ENCODE data around the gene SPIRE1.

Gene SPIRE1

DNA sequence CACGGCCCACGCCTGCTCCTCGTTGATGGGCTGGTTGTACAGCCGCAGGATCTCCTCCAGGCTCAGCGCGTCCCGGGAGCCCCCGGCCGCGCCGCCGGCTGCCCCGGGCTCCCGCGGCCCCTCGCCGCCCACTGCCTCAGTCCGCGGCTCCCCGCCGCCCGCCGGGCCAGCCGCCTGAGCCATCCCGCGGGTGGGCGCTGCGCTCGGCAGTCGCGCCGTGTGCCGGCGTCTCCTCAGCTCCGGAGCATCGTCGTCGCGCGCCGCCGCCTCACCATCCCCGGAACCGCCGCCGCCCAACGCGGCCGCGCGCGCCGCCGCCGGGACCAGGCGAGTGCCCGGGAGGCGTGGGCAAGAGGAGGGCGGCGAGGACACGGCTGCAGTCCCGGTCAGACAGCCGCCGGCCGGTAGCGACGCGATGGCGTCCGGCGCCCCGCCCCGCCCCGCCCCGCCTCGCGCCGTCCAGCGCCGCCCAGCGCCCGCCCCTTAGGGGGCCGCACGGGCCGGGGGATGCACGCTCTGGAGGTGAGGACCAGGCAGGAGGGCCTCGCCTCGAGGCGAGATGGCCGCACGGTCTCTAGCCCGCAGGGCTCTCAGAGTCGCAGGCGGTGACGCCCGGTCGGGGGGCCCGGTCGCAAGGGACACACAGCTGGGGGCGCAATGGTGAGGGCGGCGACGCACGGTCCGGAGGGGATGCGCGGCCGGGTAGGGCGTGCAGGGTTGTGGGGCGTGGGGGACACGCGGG is at the start of gene SPIRE1:
Gene SPIRE1, minus strand, starts transcription at position 424 of the 742 bp plus-strand sequence. Its CDS starts 241 bp downstream, at position 183.
- peak; percentile 49 for DNase-seq

GRCh38 chr18:12703664-12704063 is 45.8 kb upstream of the SPIRE1 start:
- no peak for DNase-seq

DNA sequence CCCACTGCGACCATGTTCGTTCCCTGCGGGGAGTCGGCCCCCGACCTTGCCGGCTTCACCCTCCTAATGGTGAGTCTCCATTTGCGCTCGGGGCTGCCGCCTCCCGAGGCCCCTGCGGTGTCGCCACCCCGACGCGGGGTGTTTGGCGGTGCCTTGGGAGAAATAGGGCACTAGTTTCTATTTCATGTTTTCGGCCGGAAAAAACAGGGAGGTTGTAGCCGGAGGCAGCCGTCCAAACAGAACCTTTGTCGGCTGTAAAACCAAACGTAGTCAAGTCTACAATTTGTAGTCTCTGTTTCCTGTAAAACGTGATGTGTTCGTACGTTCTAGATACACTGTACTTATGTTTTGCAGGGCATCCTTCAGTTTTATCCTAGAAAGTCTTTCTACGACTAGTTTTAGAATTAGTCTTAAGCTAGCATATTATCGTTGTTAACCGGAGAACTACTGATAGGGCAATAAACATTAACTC is 45.2 kb upstream of the SPIRE1 start:
- DNase-seq, result no peak

- DNase-seq, result peak; percentile 92
Measured at GRCh38 chr18:12702221-12703095, 44.6 kb upstream of the SPIRE1 start, which contains the start of the genes CEP76 and PSMG2. Gene CEP76 (minus strand): TSS chr18:12702723. CDS start chr18:12702548, 175 bp downstream. Gene PSMG2 (plus strand): TSS chr18:12703042. CDS start chr18:12703108, 66 bp downstream.

DNA sequence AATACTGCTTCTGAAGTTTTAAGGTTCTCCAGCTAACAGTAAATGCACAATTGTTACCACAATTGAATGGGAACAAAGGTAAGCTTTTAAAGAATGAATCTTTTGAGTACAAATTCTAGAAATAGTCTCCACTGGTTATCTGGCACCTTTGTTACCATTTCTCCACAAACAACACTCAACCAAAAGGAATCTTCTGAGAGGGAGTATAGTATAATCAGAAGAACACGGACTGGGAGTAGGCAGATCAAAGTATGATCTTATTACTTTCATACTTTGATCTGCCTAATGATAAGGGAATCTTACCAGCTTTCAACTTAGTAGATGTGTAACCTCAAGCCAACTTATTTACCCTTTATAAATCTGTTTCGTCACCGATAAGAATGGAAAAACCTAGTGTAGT is 43.3 kb upstream of the SPIRE1 start:
- no peak for DNase-seq

DNA sequence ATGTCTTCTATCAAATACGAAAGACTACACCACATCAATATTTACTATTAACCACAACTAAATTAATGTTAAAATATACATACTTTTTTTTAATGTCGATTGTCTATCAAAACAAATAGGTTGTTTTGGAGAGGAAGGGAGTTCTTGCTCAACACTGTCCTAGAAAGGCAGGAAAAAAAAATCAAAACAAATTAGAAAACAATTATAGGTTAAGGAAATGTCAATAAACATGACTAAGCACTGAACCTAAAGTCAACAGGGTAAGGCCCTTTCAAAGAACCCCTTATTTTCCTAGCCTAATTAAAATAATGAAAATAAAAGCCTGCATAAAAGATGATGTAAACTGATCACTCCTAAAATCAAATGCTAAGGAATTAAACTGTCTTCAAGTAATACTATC is 41.8 kb upstream of the SPIRE1 start:
- DNase-seq, result no peak

GRCh38 chr18:12694032-12694431 is 36.1 kb upstream of the SPIRE1 start:
- no peak for DNase-seq

GRCh38 chr18:12692206-12692605 is 34.3 kb upstream of the SPIRE1 start:
- no peak for DNase-seq

GRCh38 chr18:12689256-12689850 is 31.4 kb upstream of the SPIRE1 start:
- no peak for DNase-seq

- no peak for DNase-seq
Measured at GRCh38 chr18:12686100-12686499, 28.2 kb upstream of the SPIRE1 start.

DNA sequence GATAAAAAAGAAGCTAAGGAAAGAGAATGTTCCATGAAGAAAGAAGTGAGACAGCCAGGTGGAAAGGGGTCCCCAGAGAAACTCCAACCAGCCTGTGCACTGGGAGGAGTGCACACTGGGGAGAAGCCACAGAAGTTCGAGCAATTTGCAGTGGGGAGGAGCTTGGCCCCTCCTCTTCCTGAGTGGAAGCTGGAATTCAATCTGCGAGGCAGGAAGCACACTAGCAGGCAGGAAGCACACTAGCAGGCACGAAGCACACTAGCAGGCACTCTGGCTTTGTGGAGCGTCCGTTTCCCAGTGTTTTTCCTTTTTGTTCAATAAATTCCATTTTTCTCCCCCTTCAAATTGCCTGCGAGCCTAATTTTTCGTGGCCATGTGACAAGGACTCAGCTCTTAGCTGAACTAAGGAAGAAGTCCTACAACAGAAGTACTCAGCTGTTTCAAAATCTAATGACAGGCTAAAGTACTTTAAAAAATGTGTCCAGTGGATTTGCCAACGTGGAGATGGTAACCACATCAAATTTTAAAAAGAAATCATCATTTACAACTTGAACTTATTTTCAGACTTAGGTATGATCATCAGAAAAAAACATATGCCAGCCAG is 21.4 kb upstream of the SPIRE1 start:
- DNase-seq, result no peak

GRCh38 chr18:12668041-12668440 is 10.1 kb upstream of the SPIRE1 start:
- DNase-seq, result no peak

DNA sequence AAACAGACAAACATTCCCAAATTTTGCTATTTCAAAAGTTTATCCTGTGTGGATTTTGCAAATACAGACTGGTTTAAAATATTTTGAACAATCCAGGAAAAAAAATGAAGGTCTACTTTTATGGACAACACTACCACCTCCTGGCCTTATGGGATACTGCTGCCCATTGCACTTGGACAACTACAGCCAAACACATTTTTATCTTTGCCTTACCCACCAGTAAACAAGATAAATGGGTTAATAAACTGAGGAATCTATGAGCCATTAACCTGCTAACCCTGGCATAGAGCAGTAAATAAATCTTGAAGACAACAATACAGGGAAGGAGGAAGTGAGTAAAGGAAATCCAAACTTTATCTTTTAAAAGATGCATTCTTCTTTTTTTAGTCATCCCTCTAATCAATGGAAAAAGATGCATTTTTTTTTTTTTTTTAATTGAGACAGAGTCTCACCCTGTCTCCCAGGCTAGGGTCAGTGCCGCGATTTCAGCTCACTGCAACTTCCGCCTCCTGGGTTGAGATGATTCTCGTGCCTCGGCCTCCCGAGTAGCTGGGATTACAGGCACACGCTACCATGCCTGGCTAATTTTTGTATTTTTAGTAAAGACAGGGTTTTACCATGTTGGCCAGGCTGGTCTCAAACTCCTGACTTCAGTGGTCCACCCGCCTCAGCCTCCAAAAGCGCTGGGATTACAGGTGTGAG is 2.1 kb upstream of the SPIRE1 start:
- DNase-seq, result peak; percentile 43

DNA sequence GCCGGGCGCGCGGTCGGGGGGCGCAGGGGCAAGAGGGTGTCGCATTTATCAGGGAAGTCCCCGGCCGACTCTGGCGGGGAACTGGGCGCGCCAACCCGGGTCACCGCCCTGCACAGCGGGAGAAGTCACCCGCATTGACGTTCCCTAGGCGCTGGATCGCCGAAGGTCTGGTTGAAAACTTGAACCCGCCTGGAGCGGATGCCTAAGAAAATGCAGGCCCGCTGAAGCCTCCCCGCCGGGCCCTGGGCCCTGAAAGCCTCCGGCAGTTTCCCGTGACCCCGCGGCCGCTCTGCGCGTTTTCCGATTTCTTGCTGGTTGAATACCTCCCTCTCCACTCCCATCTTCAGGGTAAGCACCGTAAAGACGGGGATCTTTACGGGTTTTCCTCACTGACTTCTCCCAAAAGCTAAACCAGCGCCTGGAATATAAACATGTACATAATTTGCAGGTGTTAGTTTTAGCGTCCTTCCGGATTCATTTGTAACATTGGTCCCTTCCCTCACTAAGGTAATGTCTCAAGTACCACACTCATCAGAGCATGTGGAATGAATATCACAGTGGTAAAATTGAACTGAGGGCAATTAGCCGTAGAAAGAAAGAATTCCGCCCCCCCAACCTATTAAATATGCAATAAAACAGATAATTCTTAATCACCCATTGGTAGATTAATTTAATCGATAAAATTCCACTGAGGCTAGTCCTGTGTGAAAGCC is 675 bp upstream of the SPIRE1 start:
- DNase-seq, result no peak

DNA sequence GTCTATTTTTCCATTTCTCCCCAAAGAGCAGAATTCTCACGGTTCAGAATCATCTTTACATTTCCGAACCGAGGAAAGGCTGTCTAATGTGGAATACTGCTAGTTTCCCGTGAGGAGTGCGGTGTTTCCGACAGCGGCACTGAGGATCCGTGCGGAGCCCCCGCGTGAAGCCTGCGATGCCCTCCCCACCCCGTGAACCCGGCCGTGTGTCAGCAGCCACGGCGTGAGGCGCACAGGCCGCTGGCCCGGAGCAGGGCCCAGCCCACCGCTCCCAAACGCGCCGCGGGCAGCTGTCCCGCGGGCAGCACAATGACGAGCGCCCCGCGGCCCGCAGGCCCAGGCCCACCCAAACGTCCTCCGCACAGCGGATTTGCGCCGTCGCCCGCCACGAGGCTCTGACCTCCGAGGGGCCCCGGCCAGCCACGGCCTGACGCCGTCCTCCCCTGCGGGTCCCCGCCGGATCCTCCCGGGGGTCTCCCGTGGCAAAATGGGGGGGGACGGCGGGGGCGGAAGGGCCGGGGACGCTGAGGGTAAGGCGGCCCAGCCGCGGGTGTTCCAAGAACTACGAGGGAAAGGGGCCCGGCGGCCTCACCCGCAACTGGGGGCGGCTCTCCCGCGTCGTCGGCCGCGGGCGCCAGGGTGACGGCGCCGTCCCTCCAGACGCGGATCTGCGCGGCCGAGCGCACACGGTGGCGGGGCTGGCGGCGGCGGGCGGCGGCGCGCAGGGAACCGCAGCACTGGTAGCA is 796 bp downstream of the SPIRE1 start:
- no peak for DNase-seq

DNA sequence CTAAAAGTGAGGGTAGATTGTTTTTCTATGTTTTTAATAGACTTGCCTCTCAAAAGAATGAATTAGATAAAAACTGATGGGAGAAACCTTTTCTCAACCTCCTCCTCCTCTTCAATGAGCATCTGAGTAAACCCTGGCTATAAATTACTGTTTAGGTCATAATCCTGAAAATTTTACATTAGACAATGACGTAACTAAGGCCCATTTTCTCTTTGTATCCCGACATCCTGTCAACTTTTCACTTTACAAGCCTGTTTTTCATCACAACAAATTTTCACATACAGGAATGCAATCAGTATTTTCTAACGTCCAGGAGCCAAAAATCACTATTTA is 1.3 kb downstream of the SPIRE1 start:
- no peak for DNase-seq

- no peak for DNase-seq
Measured at GRCh38 chr18:12654971-12655370, 2.9 kb downstream of the SPIRE1 start.

DNA sequence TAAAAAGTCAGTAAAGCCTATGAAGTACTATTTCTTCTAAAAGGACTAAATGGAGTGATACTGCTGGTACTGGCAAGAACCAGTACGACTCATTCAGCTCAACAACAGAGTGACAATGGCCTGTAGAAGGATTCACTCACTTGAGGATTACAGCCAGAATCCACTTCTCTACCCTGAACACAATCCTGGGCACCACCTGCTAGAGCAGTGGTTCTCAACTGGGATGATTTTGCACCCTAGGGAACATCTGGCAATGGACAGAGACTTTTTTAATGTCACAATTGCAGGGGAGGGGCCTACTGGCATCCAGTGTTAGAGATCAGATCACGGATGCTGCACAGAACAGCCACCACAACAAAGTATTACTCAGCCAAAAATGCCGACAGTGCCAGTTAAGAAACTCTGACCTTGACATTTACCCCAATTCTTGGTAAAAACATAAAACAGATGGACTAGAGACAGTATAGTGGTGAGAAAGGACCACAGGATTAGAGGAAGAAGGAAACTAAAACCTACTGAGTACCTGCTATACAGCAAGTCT is 5.0 kb downstream of the SPIRE1 start:
- no peak for DNase-seq

- no peak for DNase-seq
Measured at GRCh38 chr18:12651651-12652050, 6.3 kb downstream of the SPIRE1 start.

DNA sequence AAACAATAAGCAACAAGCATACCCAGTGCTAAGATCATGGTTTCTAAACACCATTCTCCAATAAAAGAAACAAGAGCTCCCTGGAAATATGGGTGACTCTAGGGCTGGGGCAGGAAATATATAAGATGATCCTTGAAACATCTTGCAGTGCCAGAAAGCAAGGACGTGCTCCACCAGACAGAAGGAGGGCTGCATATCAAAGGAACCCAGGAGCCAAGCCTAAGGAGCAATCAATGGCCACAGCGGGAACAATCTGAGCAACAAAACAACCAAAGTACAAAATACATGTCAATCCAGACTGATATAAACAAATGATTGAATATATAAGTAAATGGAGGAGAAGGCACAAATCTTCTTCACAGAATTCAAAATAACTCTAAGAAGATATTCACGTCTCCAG is 10.1 kb downstream of the SPIRE1 start:
- no peak for DNase-seq

- no peak for DNase-seq
Measured at GRCh38 chr18:12645751-12646203, 12.1 kb downstream of the SPIRE1 start.
